PC-3 (cell line): Measurements from ENCODE around the gene GALNTL6.
"Not testable (repeated sequence)": the region's sequence is repeated elsewhere in the genome, so short reads cannot be mapped to it uniquely, and the experiment has no call there.

ENCODE experiments used
- CTCF ChIP-seq: fragments of 300-600 bp; sonication (generic); conservative IDR thresholded peaks from 2 replicates; pipeline ENCODE4 v1.5.1; 2017; ENCODE audit warnings: antibody characterized with exemption, low read depth, mild to moderate bottlenecking, low read length
- EZH2 ChIP-seq: fragments of 300-600 bp; sonication (generic); IDR thresholded peaks from one replicate; pipeline ENCODE4 v1.6.1; 2017; ENCODE audit warnings: antibody characterized with exemption, mild to moderate bottlenecking, low read length; ENCODE audit not compliant: unreplicated experiment
- EZH2phosphoT487 ChIP-seq: fragments of 300-600 bp; sonication (generic); IDR thresholded peaks from 2 replicates; pipeline ENCODE4 v1.6.1; 2018; ENCODE audit warnings: mild to moderate bottlenecking, antibody characterized with exemption, low read length, borderline replicate concordance

GRCh38 chr4:172733645-172734044 lies 920.4 kb downstream of the GALNTL6 start:
- TF ChIP-seq CTCF, EZH2, EZH2phosphoT487: not testable (repeated sequence)
